Measurements from ENCODE around the gene FANCE.

FANCE gene

DNA sequence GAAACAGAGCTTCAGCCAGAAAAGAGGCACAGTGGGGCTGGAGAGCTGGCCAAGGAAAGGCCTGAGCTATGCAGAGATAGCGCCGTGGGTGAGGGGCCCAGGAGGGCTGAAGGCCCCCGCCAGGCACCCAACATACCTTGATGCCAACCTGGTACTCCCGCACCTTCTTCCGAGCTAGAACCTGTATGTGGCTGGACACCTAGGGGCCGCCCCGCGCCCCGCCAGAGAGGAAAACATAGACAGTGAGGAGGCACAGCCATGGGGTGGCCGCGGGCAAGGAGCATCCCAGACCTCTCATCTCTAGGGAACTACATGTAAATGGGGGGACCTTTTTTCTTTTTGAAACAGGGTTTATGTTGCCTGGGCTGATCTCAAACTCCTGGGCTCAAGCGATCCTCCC, 28.0 kb downstream of the FANCE start:
- Histone ChIP-seq H3K4me2 (no peak overlapping the region), H3K4me1 (ENCODE audit: low read depth, poor library complexity, severe bottlenecking) (no peaks in the 10 kb centered on the region), H3K79me2 (ENCODE audit: insufficient read depth, low read depth) (no peaks in the 10 kb centered on the region), H2AFZ (ENCODE audit: low read depth) (no peak overlapping the region), H3K27ac (no peak overlapping the region), H3K36me3 (ENCODE audit: insufficient read depth) (no peaks in the 10 kb centered on the region), H4K20me1 (ENCODE audit: insufficient read depth) (no peaks in the 10 kb centered on the region), H3K4me3 (IDR thresholded peaks at IDR 0.05; ENCODE audit: insufficient read depth, low read depth, low read length) (no peak overlapping the region), H3K9ac (no peak overlapping the region), H3K27me3 (ENCODE audit: insufficient read depth, low read depth) (no peaks in the 10 kb centered on the region)
- no peak for TF ChIP-seq CTCF (conservative IDR thresholded peaks at IDR 0.05; ENCODE audit: low read depth, low read length)

DNA sequence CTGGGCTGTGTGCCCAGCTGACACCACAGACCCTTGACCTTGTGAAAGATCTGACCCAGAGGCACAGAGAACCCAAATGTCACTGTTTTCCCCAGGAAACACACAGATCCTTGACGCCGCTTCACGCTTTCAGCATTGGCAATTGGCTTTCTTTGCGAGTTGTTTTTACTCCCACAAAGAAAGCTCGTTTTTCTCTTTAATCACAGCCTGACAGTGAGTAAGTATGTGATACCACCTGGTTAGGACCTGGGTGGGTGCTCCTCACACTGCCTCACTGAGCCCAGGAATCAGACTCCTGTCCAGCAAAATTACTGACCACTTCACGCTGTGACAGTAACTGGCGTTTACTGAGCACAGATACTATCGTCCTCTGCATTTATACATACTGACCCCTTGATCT, 29.1 kb downstream of the FANCE start:
- H3K4me2 ChIP-seq, result no peak overlapping the region
- no peaks in the 10 kb centered on the region for H3K79me2 ChIP-seq (ENCODE audit: insufficient read depth, low read depth)
- H3K27ac ChIP-seq, result no peak overlapping the region
- no peaks in the 10 kb centered on the region for H3K36me3 ChIP-seq (ENCODE audit: insufficient read depth)
- no peak overlapping the region for H2AFZ ChIP-seq (ENCODE audit: low read depth)
- H3K4me3 ChIP-seq (IDR thresholded peaks at IDR 0.05; ENCODE audit: insufficient read depth, low read depth, low read length), result no peak overlapping the region
- no peaks in the 10 kb centered on the region for H3K27me3 ChIP-seq (ENCODE audit: insufficient read depth, low read depth)
- no peak for TF ChIP-seq CTCF (conservative IDR thresholded peaks at IDR 0.05; ENCODE audit: low read depth, low read length)
- H4K20me1 ChIP-seq (ENCODE audit: insufficient read depth), result no peaks in the 10 kb centered on the region
- H3K4me1 ChIP-seq (ENCODE audit: low read depth, poor library complexity, severe bottlenecking), result no peaks in the 10 kb centered on the region
- no peak overlapping the region for H3K9ac ChIP-seq

DNA sequence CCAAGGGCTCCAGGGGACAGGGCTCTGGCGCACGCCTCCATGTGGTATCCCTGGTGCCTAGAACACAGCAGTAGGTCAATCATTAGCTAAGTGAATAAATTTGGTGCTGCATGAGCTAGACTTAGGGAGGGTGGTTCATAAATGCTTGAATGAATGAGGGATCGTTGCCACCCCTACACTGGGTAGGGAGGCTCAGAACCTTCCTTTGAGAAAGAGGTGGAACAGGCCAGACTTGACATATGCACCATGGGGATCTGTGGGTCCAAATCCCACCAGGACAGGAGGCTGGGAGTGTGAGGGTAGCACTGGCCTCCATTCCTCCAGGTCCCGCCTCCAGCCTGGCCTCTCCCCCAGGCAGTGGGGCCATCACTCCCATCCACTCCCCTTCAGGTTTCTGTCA, 30.9 kb downstream of the FANCE start:
- Histone ChIP-seq H3K4me1 (ENCODE audit: low read depth, poor library complexity, severe bottlenecking) (no peaks in the 10 kb centered on the region), H3K4me3 (IDR thresholded peaks at IDR 0.05; ENCODE audit: insufficient read depth, low read depth, low read length) (no peak overlapping the region), H3K79me2 (ENCODE audit: insufficient read depth, low read depth) (no peaks in the 10 kb centered on the region), H2AFZ (ENCODE audit: low read depth) (no peak overlapping the region), H3K27ac (no peak overlapping the region), H3K9ac (no peak overlapping the region), H4K20me1 (ENCODE audit: insufficient read depth) (no peaks in the 10 kb centered on the region), H3K27me3 (ENCODE audit: insufficient read depth, low read depth) (no peaks in the 10 kb centered on the region), H3K36me3 (ENCODE audit: insufficient read depth) (no peaks in the 10 kb centered on the region), H3K4me2 (no peak overlapping the region)
- no peak for TF ChIP-seq CTCF (conservative IDR thresholded peaks at IDR 0.05; ENCODE audit: low read depth, low read length)

GRCh38 chr6:35483490-35483889, 31.4 kb downstream of the FANCE start:
- no peaks in the 10 kb centered on the region for H3K27me3 ChIP-seq (ENCODE audit: insufficient read depth, low read depth)
- no peak overlapping the region for H3K9ac ChIP-seq
- TF ChIP-seq CTCF (conservative IDR thresholded peaks at IDR 0.05; ENCODE audit: low read depth, low read length), result no peak
- no peak overlapping the region for H3K27ac ChIP-seq
- H3K4me1 ChIP-seq (ENCODE audit: low read depth, poor library complexity, severe bottlenecking), result no peaks in the 10 kb centered on the region
- no peaks in the 10 kb centered on the region for H3K36me3 ChIP-seq (ENCODE audit: insufficient read depth)
- no peak overlapping the region for H3K4me2 ChIP-seq
- no peak overlapping the region for H3K4me3 ChIP-seq (IDR thresholded peaks at IDR 0.05; ENCODE audit: insufficient read depth, low read depth, low read length)
- H4K20me1 ChIP-seq (ENCODE audit: insufficient read depth), result no peaks in the 10 kb centered on the region
- no peaks in the 10 kb centered on the region for H3K79me2 ChIP-seq (ENCODE audit: insufficient read depth, low read depth)
- H2AFZ ChIP-seq (ENCODE audit: low read depth), result no peak overlapping the region

All from KMS-11 (cell line).